GM19193 (cell line): ENCODE data around the gene SPRN.

Experiments used
- POLR2A ChIP-seq: IDR thresholded peaks from 4 replicates; pipeline ENCODE4 v1.6.1; 2011; ENCODE audit not compliant: insufficient read depth, insufficient read length; ENCODE audit errors: extremely low read depth

SPRN gene

DNA sequence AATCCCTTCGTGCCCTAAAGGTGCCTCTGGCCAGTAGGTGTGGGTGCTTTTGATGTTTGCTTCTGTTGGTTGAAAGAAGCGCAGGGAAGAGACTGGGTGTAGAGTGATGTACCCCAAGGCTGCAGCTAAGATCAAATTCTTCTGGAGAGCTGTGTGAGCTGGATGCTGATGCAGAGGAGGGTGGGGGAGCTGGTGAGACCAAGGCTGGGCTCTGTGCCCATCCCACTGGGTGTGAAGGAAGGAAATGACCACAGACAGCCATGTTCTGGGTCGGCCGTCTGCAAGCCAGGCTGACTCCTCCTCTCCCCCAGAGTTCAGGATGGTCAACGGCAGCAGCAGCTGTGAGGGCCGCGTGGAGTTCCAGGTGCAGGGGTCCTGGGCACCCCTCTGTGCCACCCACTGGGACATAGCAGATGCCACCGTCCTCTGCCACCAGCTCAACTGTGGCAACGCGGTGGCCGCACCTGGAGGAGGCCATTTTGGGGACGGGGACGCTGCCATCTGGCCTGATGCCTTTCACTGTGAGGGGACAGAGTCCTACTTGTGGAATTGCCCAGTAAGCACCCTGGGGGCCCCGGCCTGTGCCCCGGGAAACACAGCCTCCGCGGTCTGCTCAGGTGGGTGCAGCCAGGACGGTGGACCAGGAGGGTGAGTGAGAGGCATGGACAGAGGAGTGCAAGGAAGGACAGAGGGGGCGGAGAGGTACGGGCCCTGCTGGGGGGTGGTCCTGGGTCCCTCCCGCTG, 34.5 kb upstream of the SPRN start:
- no peak for TF ChIP-seq POLR2A

DNA sequence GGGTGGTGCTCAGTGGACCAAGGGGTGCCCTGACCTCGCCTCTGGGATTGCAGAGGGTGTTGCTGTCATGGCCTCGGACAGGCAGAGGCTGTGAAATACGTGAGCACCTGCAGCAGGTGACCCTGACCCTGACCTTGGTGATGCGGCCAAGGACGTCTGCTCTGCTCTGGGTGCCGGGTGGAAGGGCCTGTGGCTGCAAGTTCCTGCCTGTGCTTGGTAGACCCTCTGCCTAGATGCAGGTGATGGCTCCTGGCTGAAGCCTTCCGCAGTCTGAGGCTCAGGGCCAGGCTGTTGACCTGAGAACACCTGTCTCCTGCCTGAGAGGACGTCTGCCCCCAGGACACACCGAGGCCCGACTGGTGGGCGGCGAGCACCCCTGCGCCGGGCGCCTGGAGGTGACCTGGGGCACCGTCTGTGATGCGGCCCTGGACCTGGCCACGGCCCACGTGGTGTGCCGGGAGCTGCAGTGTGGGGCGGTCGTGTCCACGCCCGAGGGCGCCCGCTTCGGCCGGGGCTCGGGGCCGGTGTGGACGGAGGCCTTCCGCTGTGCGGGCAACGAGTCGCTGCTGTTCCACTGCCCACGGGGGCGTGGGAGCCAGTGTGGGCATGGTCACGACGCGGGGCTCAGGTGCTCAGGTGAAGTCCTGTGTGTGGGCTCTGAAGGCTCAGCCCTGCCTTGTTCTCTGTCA, 33.7 kb upstream of the SPRN start:
- no peak for TF ChIP-seq POLR2A

DNA sequence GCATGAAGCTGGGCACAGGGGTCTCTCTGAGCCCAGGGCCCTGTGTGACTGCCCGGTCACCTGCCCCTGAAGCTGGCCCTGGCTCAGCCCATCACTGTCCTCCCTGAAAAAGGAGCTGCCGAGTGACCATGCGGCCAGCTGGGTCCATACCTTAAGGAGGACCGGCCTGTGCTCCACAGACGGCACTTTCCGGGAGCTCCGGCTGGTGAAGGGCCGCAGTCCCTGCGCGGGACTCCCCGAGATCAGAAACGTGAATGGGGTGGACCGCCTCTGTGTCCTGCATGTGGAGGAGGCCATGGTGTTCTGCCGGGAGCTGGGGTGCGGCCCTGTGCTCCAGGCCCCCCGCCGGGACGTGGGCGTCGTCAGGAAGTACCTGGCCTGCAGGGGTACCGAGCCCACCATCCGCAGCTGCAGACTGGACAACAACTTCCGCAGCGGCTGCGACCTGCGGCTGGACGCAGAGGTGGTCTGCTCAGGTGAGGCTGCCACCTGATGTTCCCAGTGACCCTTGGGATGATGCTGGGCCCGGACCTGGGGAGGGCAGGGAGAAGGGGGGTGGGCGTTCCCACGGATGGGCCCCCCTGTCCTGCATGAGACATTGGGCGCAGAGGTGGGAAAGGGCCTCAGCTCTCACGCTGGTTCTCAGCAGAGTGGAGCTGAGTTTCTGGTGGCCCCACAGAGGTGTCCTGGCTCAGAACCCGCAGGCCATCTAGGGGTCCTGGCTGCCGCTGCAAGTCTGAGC, 32.8 kb upstream of the SPRN start:
- no peak for TF ChIP-seq POLR2A

DNA sequence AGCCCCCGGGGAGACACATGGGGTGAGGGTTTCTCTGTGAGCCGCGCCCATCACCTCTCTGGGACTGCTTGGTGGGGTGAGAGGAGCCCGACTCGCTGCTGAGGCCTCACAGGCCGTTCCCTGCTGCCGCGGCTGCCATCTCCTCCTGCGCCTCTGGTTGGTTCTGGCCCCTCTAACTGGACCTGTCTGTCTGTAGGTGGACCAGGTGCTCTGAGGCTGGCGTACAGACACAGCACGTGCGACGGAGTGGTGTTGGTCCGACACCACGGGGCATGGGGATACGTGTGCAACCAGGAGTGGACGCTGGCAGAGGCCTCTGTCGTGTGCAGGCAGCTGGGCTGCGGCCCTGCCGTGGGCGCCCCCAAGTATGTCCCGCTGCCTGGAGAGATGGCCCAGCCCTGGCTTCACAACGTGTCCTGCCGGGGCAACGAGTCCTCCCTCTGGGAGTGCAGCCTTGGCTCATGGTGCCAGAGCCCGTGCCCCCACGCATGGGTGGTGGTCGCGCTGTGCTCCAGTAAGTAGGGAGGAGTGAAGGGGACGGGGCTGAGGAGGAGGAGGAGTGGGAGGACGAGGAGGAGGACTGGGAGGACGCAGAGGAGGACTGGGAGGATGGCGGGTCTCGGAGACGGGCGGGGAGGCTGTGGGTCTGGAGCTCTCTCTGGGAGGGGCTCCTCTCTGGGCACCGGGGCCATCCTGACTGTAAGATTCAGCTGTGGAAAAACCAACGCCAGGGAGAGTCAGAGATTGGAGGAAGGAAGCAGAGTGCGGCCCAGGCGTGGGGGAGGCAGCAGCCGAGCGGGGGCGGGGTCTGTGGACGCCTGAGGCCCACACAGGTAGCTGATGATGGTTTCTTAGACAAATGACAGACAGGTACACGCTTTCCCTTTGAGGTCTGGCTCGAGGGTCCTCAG, 31.9 kb upstream of the SPRN start:
- no peak for TF ChIP-seq POLR2A

DNA sequence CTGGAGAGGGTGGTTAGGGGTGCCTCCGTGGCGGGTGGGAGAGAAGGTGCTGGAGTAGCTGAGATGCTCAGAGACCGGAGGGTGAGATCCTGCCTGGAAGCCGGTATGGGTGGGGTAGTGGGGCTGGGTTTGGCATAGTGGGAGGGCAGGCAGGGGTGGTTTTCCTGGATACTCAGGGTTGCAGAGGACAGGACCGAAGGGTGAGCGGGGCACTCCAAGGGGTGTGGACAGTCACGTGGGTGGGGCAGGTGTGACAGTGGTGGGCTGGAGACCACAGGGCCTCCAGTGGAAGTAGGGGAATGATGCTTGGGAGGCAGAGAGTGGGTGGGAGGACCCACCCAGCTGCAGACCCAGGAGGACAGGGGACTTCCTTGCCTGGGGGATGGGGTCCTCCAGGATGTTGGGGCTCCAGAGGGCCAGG, 31.2 kb upstream of the SPRN start:
- no peak for TF ChIP-seq POLR2A

DNA sequence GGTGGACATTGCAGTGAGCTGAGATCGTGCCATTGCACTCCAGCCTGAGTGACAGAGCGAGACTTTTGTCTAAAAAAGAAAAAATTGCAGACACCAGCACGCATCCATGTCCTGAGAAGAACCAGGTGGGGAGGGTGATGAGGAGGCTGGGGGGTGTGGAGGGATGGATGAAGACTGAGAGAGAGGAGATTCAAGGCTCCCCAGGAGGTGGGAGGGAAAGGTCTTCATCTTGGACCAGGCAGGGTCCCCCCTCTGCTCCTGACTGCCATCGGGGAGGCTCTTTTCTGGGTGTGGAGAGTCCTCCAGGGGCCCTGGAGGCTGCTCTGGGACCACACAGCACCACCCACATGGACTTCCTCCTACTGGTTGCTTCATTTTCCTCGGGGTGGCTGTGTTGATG, 30.8 kb upstream of the SPRN start:
- TF ChIP-seq POLR2A, result no peak

DNA sequence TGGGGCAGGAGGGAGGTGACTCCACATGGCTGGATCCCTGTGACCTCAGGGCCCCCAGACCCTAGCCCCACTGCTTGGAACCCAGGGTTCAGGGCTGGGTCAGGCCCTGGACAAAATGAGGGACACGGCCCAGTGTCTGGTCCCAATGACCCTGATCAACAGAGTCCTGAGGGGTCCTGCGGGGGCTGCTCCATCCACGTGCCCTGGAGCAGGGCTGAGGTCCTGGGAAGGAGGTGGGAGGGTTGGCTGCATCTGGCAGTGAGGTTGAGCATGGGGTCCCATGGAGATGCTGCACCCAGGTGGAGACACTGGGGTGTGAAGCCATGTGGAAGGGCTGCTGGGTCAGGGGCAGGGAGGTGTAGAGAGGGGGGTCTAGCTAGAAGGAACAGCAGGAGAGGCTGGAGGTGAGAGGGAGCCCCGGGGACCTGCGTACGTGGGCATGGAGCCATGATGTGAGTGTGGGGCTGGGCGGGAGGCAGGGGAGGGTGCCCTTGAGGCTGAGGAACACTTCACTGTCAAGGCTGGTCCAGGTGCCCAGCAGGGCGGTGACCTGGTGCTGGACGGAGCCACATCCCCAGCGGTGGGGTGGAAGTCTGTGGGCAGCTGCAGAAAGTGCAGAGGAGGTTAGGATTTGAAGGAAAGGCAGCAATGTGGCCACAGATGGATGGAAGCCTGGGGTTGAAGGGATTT, 29.9 kb upstream of the SPRN start:
- no peak for TF ChIP-seq POLR2A

DNA sequence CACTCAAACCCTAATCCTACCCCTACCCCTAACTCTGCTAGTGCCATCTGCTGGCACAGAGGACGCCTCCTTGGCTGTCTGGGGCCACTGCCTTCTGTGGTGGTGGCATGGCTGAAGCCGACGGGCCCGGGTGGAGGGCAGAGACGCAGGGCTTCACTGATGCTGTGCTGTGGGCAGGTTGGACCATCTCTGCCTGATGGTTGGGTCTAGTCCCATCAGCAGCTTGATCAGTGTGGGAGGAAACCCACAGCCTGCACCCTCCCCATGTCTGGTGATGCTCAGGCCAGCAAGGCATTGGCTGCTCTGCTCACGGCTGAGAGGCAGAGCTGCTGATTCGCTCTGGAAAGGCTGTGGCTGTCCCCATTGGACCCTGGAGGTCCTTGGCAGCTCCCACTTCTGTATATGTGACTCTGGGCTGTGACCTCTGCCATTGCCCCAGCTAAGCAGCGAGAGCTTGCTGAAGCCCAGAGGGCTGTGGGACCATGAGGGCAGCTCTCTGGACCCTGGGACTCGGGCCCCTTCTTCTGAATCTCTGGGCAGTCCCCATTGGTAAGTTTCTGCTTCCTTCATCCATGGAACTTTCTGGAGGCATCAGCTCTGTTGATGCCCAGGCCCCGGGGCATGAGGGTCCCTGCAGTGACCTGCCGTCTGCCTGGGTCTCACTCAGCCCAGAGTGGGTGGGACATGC, 29.2 kb upstream of the SPRN start, which contains the start of gene SCART1:
TSS of gene SCART1 (plus strand) at position 430 of the 688 bp plus-strand sequence. CDS start at position 483, 53 bp downstream.
- no peak for TF ChIP-seq POLR2A

DNA sequence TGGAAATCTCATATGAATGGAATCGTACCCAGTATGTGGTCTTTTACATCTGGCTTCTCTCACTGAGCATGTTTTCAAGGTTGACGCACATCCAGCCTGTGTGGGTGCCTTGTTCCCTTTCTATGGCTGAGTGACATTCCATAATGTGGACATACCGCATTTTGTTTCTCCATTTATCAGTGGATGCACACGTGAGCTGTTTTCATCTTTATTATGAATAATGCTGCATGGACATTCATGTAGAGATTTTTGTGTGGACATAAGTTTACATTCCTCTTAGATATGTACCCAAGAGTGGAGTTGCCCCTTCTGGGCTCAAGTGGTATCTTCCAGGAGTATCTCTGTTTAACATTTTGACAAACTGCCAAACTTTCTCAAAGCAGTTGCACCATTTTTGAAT, 28.0 kb upstream of the SPRN start:
- TF ChIP-seq POLR2A, result no peak

DNA sequence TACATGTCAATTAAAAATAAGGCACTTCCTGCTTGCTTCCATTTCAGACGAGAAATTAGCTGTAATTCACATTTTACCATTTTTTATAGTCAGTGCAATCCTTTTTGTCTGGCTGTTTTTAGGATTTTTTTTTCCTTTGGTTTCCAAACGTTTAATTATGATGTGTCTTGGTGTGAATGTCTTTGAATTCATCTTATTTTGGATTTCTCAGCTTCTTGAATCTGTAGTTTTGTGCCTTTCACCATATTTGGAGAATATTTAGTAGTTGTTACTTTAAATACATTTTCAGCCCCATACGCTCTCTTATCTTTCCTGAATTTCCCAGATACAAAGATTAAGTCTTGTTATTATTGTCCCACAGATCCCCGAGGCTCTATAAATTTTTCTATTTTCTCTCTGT, 26.9 kb upstream of the SPRN start:
- TF ChIP-seq POLR2A, result no peak

DNA sequence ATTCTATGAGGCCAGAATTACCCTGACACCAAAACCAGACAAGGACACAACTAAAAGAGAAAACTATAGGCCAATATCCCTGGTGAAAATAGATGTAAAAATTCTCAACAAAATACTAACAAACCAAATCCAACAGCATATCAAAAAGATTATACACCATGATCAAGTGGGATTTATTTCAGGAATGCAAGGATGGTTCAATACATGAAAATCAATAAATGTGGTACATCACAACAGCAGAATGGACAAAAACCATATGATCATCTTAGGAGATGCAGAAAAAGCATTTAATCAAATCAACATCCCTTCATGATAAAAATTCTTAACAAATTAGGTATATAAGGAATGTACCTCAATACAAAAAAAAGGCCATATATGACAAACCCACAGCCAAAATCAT, 23.7 kb upstream of the SPRN start:
- TF ChIP-seq POLR2A, result no peak

DNA sequence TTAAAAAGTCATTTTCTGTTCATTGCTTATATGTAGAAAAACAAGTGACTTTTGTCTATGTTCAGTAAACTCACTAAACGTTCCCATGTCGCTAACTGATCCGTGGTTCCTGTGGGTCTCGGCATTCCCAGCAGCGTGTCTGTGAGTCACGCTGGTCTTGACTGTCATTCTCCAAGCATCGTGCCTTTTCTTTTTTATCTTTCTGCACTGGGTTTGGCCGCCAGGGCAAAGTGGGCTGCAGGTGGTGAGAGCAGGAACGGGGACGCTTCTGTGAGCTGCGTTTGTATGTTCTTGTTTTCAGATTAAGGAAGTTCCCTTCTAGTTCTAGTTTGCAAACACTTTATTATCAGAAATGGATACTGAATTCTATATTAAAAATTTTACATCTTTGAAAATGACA, 22.6 kb upstream of the SPRN start:
- no peak for TF ChIP-seq POLR2A
